SU-DHL-6 (cell line): ENCODE results near the gene LHFPL3.

Experiments used
- CTCF ChIP-seq: fragments of 200-600 bp; sonication (generic); IDR thresholded peaks from one replicate; pipeline ENCODE4 v1.5.1; 2017; ENCODE audit warnings: antibody characterized with exemption, mild to moderate bottlenecking, low read length, moderate library complexity; ENCODE audit not compliant: insufficient read depth, poor library complexity, severe bottlenecking
- EZH2phosphoT487 ChIP-seq: fragments of 200-600 bp; sonication (generic), shearing (Covaris generic); conservative IDR thresholded peaks from 2 replicates; pipeline ENCODE4 v1.6.1; 2018; ENCODE audit warnings: mild to moderate bottlenecking, antibody characterized with exemption, low read length, moderate library complexity, mixed read lengths

GRCh38 chr7:104306793-104307192, 21.6 kb upstream of the LHFPL3 start:
- TF ChIP-seq CTCF (no peak), EZH2phosphoT487 (no peak)
